DMS114 treated with DMSO at 0.1 percent for 48 hours (cell line): Measurements from ENCODE around the gene COL16A1.

Source experiments
- DNase-seq: peaks from one replicate; lab custom pipeline; 2025; ENCODE audit not compliant: unreplicated experiment; lab: John Stamatoyannopoulos, UW

Gene COL16A1

GRCh38 chr1:31651089-31651420 is 52.8 kb downstream of the COL16A1 start:
- no peak for DNase-seq

GRCh38 chr1:31650161-31651088 is 53.4 kb downstream of the COL16A1 start:
- DNase-seq: no peak

DNA sequence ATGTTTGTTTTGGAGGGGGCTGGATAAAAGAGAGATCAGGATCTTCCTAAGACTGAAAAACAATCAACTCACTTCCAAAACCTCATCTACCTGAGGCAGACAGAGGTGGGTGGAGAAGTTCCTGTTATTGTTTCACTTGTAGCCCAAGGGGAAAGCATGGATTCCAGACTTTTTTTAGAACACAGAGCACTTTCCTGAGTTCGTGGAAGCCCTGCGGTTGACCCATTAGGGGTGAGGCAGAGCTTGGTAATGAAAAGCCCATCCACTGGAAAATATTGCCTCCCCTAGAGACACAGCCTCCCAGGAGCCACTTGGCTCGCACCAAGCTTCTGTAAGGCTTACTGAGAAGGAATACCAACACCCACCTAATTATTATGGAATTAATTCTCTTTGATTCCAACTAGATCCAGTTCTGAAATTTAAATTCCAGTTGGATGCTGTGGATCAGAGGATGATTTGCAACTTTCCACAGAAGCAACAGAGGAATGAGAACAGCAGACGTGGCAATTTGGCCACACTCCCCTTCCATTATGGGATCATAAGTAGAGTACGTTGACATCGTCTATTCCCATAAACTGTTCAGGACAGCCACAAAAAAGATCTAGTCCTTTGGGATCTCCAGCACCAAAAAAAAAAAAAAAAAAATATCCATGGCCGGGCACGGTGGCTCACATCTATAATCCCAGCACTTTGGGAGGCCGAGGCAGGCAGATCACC is 55.0 kb downstream of the COL16A1 start:
- no peak for DNase-seq

DNA sequence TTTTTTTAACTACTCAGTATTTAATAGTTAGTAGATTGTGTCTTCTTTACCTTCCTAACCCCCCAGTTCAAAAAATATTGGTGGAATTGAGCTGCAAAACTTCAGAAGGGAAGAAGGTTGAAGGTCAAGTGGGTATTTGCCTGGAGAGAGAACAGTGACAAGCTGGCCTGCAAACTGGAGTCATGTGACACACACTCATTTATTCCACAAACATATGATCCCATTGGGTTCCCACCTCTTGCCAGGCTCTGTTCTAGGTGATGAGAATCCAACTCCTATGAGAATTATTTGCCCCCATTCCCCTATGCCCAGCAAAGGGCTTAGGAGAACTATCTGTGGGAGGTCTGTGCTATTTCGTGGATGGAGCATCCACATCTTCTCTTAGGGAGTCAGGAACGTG is 55.6 kb downstream of the COL16A1 start:
- DNase-seq: no peak

DNA sequence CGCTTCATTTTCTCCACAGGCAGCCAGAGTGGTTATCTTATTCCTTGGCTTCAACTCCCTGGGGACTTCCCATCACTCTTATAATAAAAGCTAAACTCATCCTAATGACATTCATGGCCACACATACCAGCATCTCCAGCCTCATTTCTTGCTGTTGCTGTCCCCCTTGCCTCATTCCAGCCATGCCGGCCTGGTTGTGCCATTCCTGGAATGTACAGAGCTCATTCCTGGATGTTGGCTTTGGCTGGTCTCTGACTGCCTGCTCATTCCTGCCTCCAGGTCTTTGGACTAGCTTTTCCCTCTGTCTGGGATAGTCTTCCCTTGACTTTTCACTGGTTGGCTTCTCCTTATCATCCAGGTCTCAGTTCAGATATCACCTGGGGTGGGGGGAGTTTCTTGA is 56.7 kb downstream of the COL16A1 start:
- no peak for DNase-seq

GRCh38 chr1:31646259-31646960 is 57.4 kb downstream of the COL16A1 start:
- no peak for DNase-seq

DNA sequence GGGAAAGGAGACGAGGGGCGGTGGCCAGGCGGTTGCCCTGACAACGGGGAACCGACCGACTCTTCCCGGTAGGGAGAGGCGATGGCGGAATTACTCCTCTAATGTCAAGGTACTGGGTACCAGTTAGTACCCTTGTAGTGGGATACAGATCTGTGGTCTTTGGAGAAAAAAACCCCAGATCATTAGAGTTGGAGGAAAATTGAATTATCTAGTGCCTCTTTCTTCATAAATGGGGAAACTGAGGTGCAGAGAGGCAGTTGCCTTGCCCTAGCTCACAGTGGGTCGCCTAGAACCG is 58.6 kb downstream of the COL16A1 start:
- DNase-seq: no peak

DNA sequence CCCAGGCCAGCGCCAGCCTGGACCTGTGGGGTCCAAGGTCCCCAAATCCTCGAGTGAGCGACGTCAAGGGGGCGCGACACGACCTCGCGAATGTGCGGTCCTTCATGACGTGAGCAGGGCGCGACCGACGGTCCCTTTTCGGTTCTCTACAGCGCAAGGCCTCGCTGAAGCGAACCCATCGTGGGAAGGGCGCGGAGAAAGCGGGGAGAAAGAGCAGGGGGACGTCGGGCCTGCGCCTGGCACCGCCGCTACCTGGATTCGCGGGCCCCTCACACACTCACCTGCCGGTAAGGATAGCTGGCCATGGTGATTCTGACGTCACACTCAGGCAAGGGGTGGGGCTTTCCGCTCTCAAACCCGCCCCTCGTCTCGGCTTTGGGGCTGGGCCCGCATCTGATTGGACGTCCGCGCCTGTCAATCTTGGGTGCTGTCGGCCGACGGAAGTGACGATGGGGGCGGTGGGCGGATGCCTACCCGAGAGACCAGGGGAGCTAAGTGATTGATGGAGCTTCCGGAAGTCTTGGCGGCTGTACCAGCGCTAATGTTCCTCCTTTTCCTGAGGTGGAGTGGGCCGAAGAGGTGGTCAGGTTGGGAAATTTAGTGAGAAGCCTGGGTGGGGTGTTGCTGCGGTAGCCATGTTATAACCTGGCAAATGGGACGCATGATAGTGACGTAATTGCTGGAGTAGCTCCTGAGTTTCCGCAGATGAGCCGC is 59.1 kb downstream of the COL16A1 start, which contains the start of gene PEF1:
Gene PEF1, minus strand, starts transcription at position 317 of the 714 bp plus-strand sequence. Its CDS starts 12 bp downstream, at position 305.
- peak; percentile 100 for DNase-seq

- DNase-seq: no peak
Measured at GRCh38 chr1:31643976-31644559, 59.7 kb downstream of the COL16A1 start.

- DNase-seq: no peak
Measured at GRCh38 chr1:31642897-31643296, 60.9 kb downstream of the COL16A1 start.

GRCh38 chr1:31642366-31642765 is 61.5 kb downstream of the COL16A1 start:
- DNase-seq: no peak

- DNase-seq: no peak
Measured at GRCh38 chr1:31640964-31641363, 62.9 kb downstream of the COL16A1 start.

- DNase-seq: no peak
Measured at GRCh38 chr1:31640179-31640578, 63.6 kb downstream of the COL16A1 start.

DNA sequence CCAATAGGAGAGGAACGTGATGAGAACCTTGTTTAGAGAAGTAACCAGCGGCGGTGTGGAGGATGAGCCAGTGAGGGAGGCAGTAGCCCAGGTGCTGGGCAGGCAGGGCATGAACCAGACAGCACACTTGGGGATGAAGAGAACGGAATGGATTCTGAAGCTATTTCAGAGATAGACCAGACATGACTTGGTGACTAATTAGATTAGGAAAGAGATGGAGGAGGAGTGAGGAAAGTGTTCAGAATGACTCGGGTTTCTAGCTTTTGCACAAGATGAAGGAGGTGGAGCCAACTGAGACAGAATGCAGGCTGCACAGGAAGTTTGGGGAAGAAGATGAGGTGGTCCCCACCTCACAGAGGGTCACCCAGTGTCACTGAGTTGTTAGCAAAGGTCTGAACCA is 64.3 kb downstream of the COL16A1 start:
- no peak for DNase-seq

DNA sequence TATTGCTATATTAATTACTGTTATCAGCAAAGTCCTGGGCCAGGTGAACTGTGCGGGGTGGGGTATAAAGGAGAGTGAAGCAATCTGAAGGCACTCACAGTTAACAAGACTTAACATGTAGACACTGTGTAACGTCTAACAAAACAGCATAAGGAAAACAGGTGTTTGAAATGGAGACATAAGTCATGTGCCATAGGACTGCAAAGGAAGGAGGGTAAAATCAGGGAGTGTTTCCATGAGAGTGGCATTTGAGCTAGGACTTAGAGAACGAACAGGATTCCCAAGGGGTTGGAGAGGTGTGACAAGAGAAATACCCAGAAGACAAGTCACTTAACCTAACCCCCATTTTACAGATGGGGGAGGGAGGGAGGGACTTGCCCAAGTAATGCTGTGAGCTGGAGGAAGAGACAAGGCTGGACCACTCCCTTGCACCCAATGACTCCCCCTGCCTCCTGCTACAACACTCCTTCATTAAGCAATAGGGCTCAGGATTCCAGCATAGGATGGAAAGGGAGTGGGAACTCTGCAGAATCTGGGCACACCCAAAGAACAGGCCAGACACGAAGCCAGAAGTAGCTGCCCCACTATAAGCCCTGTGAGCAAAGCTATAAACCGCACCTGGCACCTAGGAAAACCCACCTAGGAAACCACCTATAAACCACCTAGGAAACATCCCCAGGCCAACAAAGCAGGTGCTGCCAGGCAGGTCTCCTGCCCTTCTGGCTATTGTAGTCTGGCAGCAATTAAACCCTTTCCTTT is 65.7 kb downstream of the COL16A1 start:
- no peak for DNase-seq

- no peak for DNase-seq
Measured at GRCh38 chr1:31633117-31633516, 70.7 kb downstream of the COL16A1 start.

DNA sequence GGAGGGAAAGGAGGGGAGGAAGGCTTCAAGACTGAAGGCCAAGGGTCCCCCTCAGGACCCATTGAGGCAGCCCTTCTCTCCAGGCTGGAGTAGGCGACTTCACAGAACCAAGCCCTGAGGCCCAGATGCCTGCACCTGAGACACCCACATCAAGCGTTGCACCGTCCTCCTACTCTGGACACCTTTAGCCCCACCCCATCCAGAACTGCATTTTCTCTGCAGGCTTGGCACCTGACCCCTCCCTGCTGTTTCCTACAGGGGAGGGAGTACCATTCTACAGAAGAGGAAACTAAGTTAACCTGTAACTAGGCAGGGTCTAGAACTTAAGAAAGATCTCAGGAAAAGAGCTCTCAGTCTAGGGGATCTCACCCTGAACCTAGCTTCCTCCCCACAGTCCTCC is 71.2 kb downstream of the COL16A1 start:
- no peak for DNase-seq

DNA sequence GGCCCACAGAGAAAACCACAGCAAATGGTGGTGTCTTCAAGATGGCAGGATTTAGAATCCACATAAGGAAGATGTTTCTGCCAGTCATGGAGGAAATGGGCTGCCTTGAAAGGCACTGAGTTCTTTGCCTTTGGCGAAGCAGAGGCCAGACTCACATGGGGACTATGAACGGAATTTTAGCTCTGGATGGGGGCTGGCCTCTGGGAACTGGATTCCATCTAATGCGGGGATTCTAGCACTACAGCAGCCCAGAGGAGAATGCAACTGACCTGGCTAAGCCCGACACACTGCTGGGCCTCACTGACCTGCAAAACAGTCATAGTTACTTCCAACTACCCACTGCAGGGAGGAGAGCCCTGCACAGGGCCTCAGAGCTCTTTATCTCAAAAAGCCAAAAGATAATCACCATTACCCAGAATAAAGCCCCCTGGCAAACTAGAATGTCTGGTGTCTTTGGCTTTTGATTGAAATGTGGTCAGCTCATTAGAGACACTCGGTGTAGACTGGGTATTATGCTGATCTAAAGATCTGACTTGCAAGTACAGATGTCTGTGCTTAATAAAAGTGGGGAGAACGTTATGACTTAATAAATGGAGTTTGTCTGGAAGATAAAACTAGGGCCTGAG is 74.8 kb downstream of the COL16A1 start:
- no peak for DNase-seq

DNA sequence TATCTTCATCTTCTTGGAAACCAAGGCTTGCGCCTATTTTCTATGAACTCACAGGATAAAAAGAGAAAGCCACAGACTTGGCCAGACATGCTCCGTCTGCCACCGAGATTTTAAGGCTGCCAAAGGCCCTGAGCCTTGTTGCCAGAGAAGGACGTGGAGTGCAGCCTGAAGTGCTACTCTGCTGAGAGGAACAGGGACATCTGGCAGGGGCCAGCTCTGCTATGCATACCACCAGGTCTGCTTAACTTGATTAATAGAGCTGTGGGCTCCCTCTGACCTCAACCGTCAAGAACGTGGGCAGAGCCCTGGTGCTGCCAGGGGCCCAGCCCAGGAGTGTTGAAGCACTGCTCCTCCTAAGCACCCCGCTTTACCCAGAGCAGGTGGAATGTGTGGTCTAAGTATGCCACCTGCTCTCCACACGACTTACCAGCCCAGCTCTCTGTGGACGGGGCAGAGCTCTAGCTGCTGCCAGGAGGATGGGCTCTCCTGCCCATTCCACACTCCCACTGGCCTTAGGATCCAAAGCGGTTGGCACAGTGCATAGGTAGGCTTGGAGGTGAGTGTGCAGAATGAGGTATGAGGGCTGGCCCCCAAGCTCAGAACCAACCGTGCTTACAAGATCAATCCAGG is 75.8 kb downstream of the COL16A1 start:
- DNase-seq: no peak
